Kidney epithelial cell (primary cell): Measurements from ENCODE around the gene MISFA. TPM values are rescaled to one million over a fixed set of nuclear protein-coding genes. Genes with fewer than 3 reads are reported as not detected.
A peak's percentile ranks its signal among the peaks of the same experiment; 100 is the strongest.

ENCODE experiments used
- DNase-seq: peaks from one replicate; pipeline ENCODE4 v3.0.0-alpha.2; 2010; ENCODE audit warnings: low read depth
- H3K27me3 ChIP-seq: 2 replicates; pipeline ENCODE4 v1.6.0; 2011; ENCODE audit warnings: low read length; ENCODE audit not compliant: control insufficient read depth, insufficient read depth
- H3K36me3 ChIP-seq: 2 replicates; pipeline ENCODE4 v1.5.1; 2011; ENCODE audit warnings: low read length; ENCODE audit not compliant: control insufficient read depth, insufficient read depth
- H3K4me3 ChIP-seq: 2 replicates; pipeline ENCODE4 v1.5.1; 2011; ENCODE audit warnings: low read depth, mild to moderate bottlenecking, control low read depth, low read length
- total RNA-seq: library from RNA; depleted of rRNA; stranded (reverse); fragments of >200 nt; gene quantifications from 2 replicates; pipeline ENCODE4 v1.2.3, GENCODE V29; 2015
- TF ChIP-seq, protein P1 (sequence below): IDR thresholded peaks from 2 replicates; pipeline ENCODE4 v1.5.1; 2011; ENCODE audit warnings: mild to moderate bottlenecking, moderate library complexity, low read length, control low read depth, inconsistent platforms; ENCODE audit not compliant: insufficient read depth, poor library complexity, severe bottlenecking

MISFA gene
- total RNA-seq, 1 donor from 2014 or later, result 7.4 TPM

DNA sequence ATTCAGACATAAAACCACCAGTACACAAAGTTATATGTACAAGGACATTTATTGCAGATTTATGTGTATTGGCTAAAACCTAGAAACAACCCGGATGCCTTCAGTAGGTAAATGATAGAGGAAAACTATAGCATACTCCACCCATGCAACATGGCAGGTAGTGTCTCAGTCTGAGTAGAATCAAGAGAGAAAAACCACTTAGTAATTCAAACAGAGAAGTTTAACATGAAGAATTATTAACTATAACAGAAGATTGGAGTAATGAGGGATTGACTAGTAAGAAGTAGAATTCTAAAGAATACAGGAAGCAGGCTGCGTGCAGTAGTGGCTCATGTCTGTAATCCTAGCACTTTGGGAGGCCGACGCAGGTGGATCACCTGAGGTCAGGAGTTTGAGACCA is 50.8 kb downstream of the MISFA start:
- TF ChIP-seq, protein P1, sequence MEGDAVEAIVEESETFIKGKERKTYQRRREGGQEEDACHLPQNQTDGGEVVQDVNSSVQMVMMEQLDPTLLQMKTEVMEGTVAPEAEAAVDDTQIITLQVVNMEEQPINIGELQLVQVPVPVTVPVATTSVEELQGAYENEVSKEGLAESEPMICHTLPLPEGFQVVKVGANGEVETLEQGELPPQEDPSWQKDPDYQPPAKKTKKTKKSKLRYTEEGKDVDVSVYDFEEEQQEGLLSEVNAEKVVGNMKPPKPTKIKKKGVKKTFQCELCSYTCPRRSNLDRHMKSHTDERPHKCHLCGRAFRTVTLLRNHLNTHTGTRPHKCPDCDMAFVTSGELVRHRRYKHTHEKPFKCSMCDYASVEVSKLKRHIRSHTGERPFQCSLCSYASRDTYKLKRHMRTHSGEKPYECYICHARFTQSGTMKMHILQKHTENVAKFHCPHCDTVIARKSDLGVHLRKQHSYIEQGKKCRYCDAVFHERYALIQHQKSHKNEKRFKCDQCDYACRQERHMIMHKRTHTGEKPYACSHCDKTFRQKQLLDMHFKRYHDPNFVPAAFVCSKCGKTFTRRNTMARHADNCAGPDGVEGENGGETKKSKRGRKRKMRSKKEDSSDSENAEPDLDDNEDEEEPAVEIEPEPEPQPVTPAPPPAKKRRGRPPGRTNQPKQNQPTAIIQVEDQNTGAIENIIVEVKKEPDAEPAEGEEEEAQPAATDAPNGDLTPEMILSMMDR, result no peak
- no peaks in the 10 kb centered on the region for H3K36me3 ChIP-seq
- no peak for DNase-seq
- H3K27me3 ChIP-seq, result no peaks in the 10 kb centered on the region
- H3K4me3 ChIP-seq, result no peak overlapping the region

DNA sequence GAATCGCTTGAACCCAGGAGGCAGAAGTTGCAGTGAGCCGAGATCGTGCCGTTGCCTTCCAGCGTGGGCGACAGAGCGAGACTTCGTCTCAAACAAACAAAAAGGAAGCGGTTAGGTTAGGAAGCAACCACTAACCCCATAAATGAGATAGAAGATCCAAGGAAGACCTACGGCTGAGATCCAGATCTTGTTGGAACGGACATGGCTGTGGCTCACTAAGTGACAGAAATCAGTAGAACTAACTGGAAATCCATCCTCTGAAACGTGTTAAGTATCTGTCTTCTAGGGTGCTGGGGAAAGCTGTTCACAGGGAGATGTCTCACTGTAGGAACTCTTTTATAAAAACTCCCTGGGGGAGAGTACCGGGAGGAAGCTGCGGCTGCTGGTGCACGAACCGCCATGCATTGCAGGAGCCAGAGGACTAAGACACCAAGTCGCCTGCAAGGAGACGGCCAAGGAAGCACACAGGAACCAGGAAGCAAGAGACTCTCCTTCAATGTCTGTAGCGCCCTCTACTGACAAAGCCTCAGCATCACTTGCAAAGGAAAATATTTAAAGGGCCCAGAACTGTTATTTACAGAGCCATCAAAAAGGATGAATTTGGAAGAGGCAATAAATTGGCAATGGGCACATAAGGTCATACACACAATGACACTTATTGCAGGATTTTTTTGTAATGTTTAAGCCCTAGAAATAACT is 51.4 kb downstream of the MISFA start:
- DNase-seq, result no peak
- TF ChIP-seq, protein P1, result peak; percentile 51

More for the DNA sequence above, 51.4 kb downstream of the MISFA start:
- Histone ChIP-seq H3K27me3 (no peaks in the 10 kb centered on the region), H3K36me3 (no peaks in the 10 kb centered on the region), H3K4me3 (no peak overlapping the region)

Other genes with a start within 250 kb of the MISFA start
- 269 and 279 TPM in 2 replicates for gene LDHA, start 205.2 kb upstream of the MISFA start, total RNA-seq
- 0.82 and 2.6 TPM in 2 replicates for gene LDHC, start 187.5 kb upstream of the MISFA start, total RNA-seq
- not detected in 2 replicates for gene LDHAL6A, start 143.9 kb upstream of the MISFA start, total RNA-seq
- 131 and 180 TPM in 2 replicates for gene TSG101, start 72.8 kb upstream of the MISFA start, total RNA-seq
- gene UEVLD, start 11.1 kb upstream of the MISFA start, total RNA-seq, result 42.0 and 43.5 TPM in 2 replicates
- 17.0 and 18.1 TPM in 2 replicates for gene SPTY2D1, start 34.6 kb downstream of the MISFA start, total RNA-seq
- gene TMEM86A, start 99.0 kb downstream of the MISFA start, total RNA-seq, result 3.1 and 5.0 TPM in 2 replicates
- gene IGSF22, start 126.4 kb downstream of the MISFA start, total RNA-seq, result 0.04 TPM in 1 of 2 replicates, not detected in the other
- 0.07 TPM in 1 of 2 replicates, not detected in the other for gene PTPN5, start 192.0 kb downstream of the MISFA start, total RNA-seq